ENCODE data around the gene SOX18.
A peak's percentile ranks its signal among the peaks of the same experiment; 100 is the strongest.

SOX18 gene

GRCh38 chr20:64080813-64081623 is 31.6 kb upstream of the SOX18 start:
- H3K4me3 ChIP-seq (replicated peaks in 1 of 2; ENCODE audit: low read depth in 2 of 2, low read length in 2 of 2) = no peak overlapping the region
- TF ChIP-seq CTCF (IDR thresholded peaks at IDR 0.05; ENCODE audit: low read depth, low read length) = no peak
- DNase-seq (ENCODE audit: low read depth in 2 of 2) = no peak

GRCh38 chr20:64080013-64080812 is 30.8 kb upstream of the SOX18 start, which contains the start of gene OPRL1:
Gene OPRL1, plus strand, starts transcription at chr20:64080082. Its CDS starts 12,639 bp downstream, at chr20:64092721.
- TF ChIP-seq CTCF (IDR thresholded peaks at IDR 0.05; ENCODE audit: low read depth, low read length) = no peak
- DNase-seq (ENCODE audit: low read depth in 2 of 2) = no peak
- H3K4me3 ChIP-seq (replicated peaks in 1 of 2; ENCODE audit: low read depth in 2 of 2, low read length in 2 of 2) = peak within 1 kb of the TSS; percentile 67 to 76

- peak; percentile 41 to 76 for DNase-seq (ENCODE audit: low read depth in 2 of 2)
- no peak for TF ChIP-seq CTCF (IDR thresholded peaks at IDR 0.05; ENCODE audit: low read depth, low read length)
- H3K4me3 ChIP-seq (replicated peaks in 1 of 2; ENCODE audit: low read depth in 2 of 2, low read length in 2 of 2) = peak within 1 kb of the TSS; percentile 67 to 76
Measured at GRCh38 chr20:64079273-64080012, 30.0 kb upstream of the SOX18 start, which contains the start of gene RGS19. Gene RGS19, minus strand, starts transcription at chr20:64079518. Its CDS starts 2,632 bp downstream, at chr20:64076886.

- no peak for DNase-seq (ENCODE audit: low read depth in 2 of 2)
- no peak for TF ChIP-seq CTCF (IDR thresholded peaks at IDR 0.05; ENCODE audit: low read depth, low read length)
- peak overlapping the region; percentile 67 to 76 for H3K4me3 ChIP-seq (replicated peaks in 1 of 2; ENCODE audit: low read depth in 2 of 2, low read length in 2 of 2)
Measured at GRCh38 chr20:64078934-64079272, 29.5 kb upstream of the SOX18 start.

GRCh38 chr20:64077876-64078551 is 28.6 kb upstream of the SOX18 start:
- no peak for TF ChIP-seq CTCF (IDR thresholded peaks at IDR 0.05; ENCODE audit: low read depth, low read length)
- peak overlapping the region in 1 of 2 donors; percentile 67 for H3K4me3 ChIP-seq (replicated peaks in 1 of 2; ENCODE audit: low read depth in 2 of 2, low read length in 2 of 2)
- DNase-seq (ENCODE audit: low read depth in 2 of 2) = no peak

GRCh38 chr20:64077541-64077875 is 28.1 kb upstream of the SOX18 start:
- DNase-seq (ENCODE audit: low read depth in 2 of 2) = no peak
- H3K4me3 ChIP-seq (replicated peaks in 1 of 2; ENCODE audit: low read depth in 2 of 2, low read length in 2 of 2) = no peak overlapping the region
- no peak for TF ChIP-seq CTCF (IDR thresholded peaks at IDR 0.05; ENCODE audit: low read depth, low read length)

All from cardiac fibroblast (primary cell).